HG02852 (cell line): ENCODE data around the gene GPR18.
"Not testable (repeated sequence)": the region's sequence is repeated elsewhere in the genome, so short reads cannot be mapped to it uniquely, and the experiment has no call there.

ENCODE experiments used
- ATAC-seq: cut with Tn5 transposase; IDR thresholded peaks from one replicate; pipeline ENCODE4 v1.9.1; 2021; ENCODE audit warnings: mild to moderate bottlenecking, moderate library complexity; ENCODE audit not compliant: unreplicated experiment

The GPR18 gene

GRCh38 chr13:99211421-99212035 lies 46.7 kb downstream of the GPR18 start:
- ATAC-seq, result no peak

- not testable (repeated sequence) for ATAC-seq
Observed at GRCh38 chr13:99210627-99211026, 47.6 kb downstream of the GPR18 start.

GRCh38 chr13:99208845-99209527 lies 49.2 kb downstream of the GPR18 start:
- no peak for ATAC-seq

GRCh38 chr13:99208185-99208584 lies 50.0 kb downstream of the GPR18 start:
- ATAC-seq, result no peak

- no peak for ATAC-seq
Observed at GRCh38 chr13:99207511-99207910, 50.7 kb downstream of the GPR18 start.

- no peak for ATAC-seq
Observed at GRCh38 chr13:99206873-99207272, 51.3 kb downstream of the GPR18 start.

GRCh38 chr13:99206226-99206625 lies 52.0 kb downstream of the GPR18 start:
- ATAC-seq, result no peak

GRCh38 chr13:99205621-99206220 lies 52.5 kb downstream of the GPR18 start:
- ATAC-seq, result no peak
